Measurements from ENCODE around the gene RANBP3.
"Not testable (repeated sequence)": the region's sequence is repeated elsewhere in the genome, so short reads cannot be mapped to it uniquely, and the experiment has no call there.

The RANBP3 gene

GRCh38 chr19:5977785-5978605 is at the start of gene RANBP3:
TSS of gene RANBP3 (minus strand) at chr19:5978140. CDS start at chr19:5978082, 58 bp downstream.
- peak; percentile 99 for DNase-seq

GRCh38 chr19:6026390-6027227 is 48.7 kb upstream of the RANBP3 start:
- no peak for DNase-seq

- not testable (repeated sequence) for DNase-seq
These were observed 46.8 kb upstream of the RANBP3 start for GRCh38 chr19:6024756-6025155.

- DNase-seq = no peak
These were observed 46.0 kb upstream of the RANBP3 start for GRCh38 chr19:6023936-6024335.

- DNase-seq = peak; percentile 53
These were observed 45.2 kb upstream of the RANBP3 start for GRCh38 chr19:6023085-6023682.

- DNase-seq = peak; percentile 53
These were observed 44.7 kb upstream of the RANBP3 start for GRCh38 chr19:6022570-6023064.

GRCh38 chr19:6021878-6022569 is 44.1 kb upstream of the RANBP3 start:
- peak; percentile 91 for DNase-seq

GRCh38 chr19:6020972-6021805 is 43.2 kb upstream of the RANBP3 start:
- peak; percentile 81 for DNase-seq

GRCh38 chr19:6020166-6020882 is 42.4 kb upstream of the RANBP3 start:
- DNase-seq = peak; percentile 94

- DNase-seq = no peak
These were observed 40.8 kb upstream of the RANBP3 start for GRCh38 chr19:6018786-6019185.

GRCh38 chr19:6017576-6017975 is 39.6 kb upstream of the RANBP3 start:
- no peak for DNase-seq

GRCh38 chr19:6015841-6016545 is 38.1 kb upstream of the RANBP3 start:
- no peak for DNase-seq

- DNase-seq = no peak
These were observed 36.7 kb upstream of the RANBP3 start for GRCh38 chr19:6014551-6015135.

GRCh38 chr19:6012426-6013170 is 34.7 kb upstream of the RANBP3 start:
- no peak for DNase-seq

- DNase-seq = no peak
These were observed 33.9 kb upstream of the RANBP3 start for GRCh38 chr19:6011794-6012193.

- DNase-seq = no peak
These were observed 33.3 kb upstream of the RANBP3 start for GRCh38 chr19:6011206-6011605.

- DNase-seq = no peak
These were observed 32.2 kb upstream of the RANBP3 start for GRCh38 chr19:6010107-6010506.

- no peak for DNase-seq
These were observed 29.9 kb upstream of the RANBP3 start for GRCh38 chr19:6007866-6008265.

- no peak for DNase-seq
These were observed 29.0 kb upstream of the RANBP3 start for GRCh38 chr19:6006896-6007295.

All from DMS53 (cell line).